Ovary (tissue), 9 donors: ENCODE measurements around the gene MDN1. TPM values are rescaled to one million over a fixed set of nuclear protein-coding genes. Genes with fewer than 3 reads are reported as not detected.
A peak's percentile ranks its signal among the peaks of the same experiment; 100 is the strongest.
"Not testable (repeated sequence)": the region's sequence is repeated elsewhere in the genome, so short reads cannot be mapped to it uniquely, and the experiment has no call there.

Experiments
- DNase-seq, 5 donors: peaks; one replicate each; pipeline ENCODE4 v3.0.0-alpha.2; 2019 to 2020
- H3K27ac ChIP-seq, 2 donors: fragments of 200-600 bp; one replicate each; pipeline versions ENCODE4 v1.5.1 to v1.8.0; 2019 to 2022
- H3K27me3 ChIP-seq: fragments of 200-600 bp; one replicate; pipeline ENCODE4 v1.8.0; 2022
- H3K36me3 ChIP-seq: fragments of 200-600 bp; sonication (generic); one replicate; pipeline ENCODE4 v1.5.1; 2019
- H3K4me1 ChIP-seq: one replicate; pipeline ENCODE4 v1.8.1; 2013; ENCODE audit warnings: mild to moderate bottlenecking, moderate library complexity; ENCODE audit not compliant: insufficient read depth
- H3K4me3 ChIP-seq: fragments of 200-600 bp; sonication (generic); one replicate; pipeline ENCODE4 v1.5.1; 2017
- H3K9me3 ChIP-seq, 2 donors: fragments of 200-600 bp in 1 of 2; sonication (generic) in 1 of 2; one replicate each; pipeline versions ENCODE4 v1.5.1 to v1.8.1; 2013 to 2019; ENCODE audit warnings: mild to moderate bottlenecking in 1 of 2, moderate library complexity in 1 of 2
- EP300 ChIP-seq: sonication (generic); formaldehyde crosslinking; IDR thresholded peaks from one replicate; pipeline ENCODE4 v1.6.1; 2017; ENCODE audit warnings: antibody characterized with exemption
- POLR2A ChIP-seq: fragments of 450-650 bp; IDR thresholded peaks from one replicate; pipeline ENCODE4 v1.6.1; 2017; ENCODE audit warnings: antibody characterized with exemption, mild to moderate bottlenecking, moderate library complexity
- WGBS, 3 donors: extraction: QIAGEN DNeasy Blood & Tissue Kit in 1 of 3; methylation state at CpG; one replicate each; pipeline versions ENCODE4 v1.1.5 to v1.1.7; 2013 to 2017; 5-methylcytosine and 5-hydroxymethylcytosine counted together
- intact Hi-C, 4 donors: fragments of 100-400 bp; cut with DNase I; formaldehyde crosslinking; loops; one replicate each; pipeline versions ENCODE4 v1.11.0 to v1.15.1; 2022 to 2023
- polyA plus RNA-seq, 2 donors: library from polyadenylated mRNA; stranded (reverse); fragments of 200-250 nt in 1 of 2; fragments of 350-450 nt in 1 of 2; fragmentation: Illumina TruSeq in 1 of 2; extraction: RNeasy Lipid Tissue Mini Kit (QIAGEN cat#74804) in 1 of 2; gene quantifications; one replicate each; pipeline ENCODE4 v1.2.3, GENCODE V29; 2013 to 2014
- total RNA-seq, 7 donors: library from RNA; depleted of rRNA in 2 of 7; stranded (reverse); fragments of >200 nt in 2 of 7; fragmentation: NEBNext Ultra II Directional in 3 of 7; extraction: Animal tissue kit (Norgen Biotek cat#: 25700) in 3 of 7; gene quantifications; one replicate each; pipeline versions ENCODE4 v1.1.0 to v1.2.4, GENCODE V29; 2016 to 2023
- TF ChIP-seq, protein P1 (sequence below), 3 donors: fragments of 450-650 bp in 2 of 3; fragments of 200-600 bp in 1 of 3; IDR thresholded peaks; one replicate each; pipeline versions ENCODE4 v1.5.1 to v1.8.0; 2016 to 2022; ENCODE audit warnings: antibody characterized with exemption in 3 of 3, mild to moderate bottlenecking in 1 of 3
- donor health status: DM: no; HTN: no; CAD: no; lungs with moderate emphysema.
- donor health status: DM: no; HTN: no; CAD: no.
- donor health status: Bipolar disorder and iron deficiency.
- donor health status: DM: yes; HTN: yes; CAD: no.
- donor health status: DM: no; HTN: no; CAD: no.
- donor health status: DM: yes; HTN: yes; CAD: no.

MDN1 gene
- total and polyA plus RNA-seq, 9 donors, result 11.9 to 51.5 (median 32.3) TPM

DNA sequence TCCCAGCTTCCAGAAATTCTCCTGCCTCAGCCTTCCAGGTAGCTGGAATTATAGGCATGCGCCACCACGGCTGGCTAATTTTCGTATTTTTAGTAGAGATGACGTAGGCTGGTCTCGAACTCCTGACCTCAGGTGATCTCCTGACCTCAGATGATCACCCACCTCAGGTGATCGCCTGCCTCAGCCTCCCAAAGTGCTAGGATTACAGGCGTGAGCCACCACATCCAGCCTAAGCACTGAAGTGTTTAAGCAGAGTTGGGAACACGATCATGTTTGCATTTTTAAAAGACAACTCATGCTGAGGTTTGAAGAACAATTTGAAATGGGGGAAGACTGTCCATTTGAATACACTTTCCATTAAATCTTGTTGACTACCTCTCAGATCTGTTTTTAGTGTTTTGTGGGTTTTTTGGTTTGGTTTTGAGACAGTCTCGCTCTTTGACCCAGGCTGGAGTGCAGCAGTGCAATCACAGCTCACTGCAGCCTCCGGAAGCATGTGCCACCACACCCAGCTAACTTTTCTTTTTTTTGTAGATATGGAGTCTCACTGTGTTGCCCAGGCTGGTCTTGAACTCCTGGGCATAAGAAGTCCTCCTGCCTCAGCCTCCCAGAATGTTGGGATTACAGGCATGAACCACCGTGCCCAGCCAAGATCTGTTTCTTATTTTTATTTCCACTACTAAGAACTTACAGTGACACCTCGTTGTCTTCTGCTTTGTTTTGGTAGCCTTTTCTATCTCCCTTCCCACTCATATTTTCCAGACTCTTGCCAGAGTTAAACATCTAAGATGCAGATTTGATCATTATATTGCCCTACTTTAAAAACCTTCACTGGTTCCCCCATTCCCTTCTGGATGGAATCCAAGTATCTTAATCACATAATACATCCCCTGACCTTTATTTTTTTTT, 15.5 kb upstream of the MDN1 start:
- Histone ChIP-seq H3K27me3 (no peaks in the 10 kb centered on the region), H3K4me1 (peaks cover 3% of the 10 kb centered on the region), H3K27ac (no peak overlapping the region), H3K9me3 (no peaks in the 10 kb centered on the region), H3K36me3 (no peaks in the 10 kb centered on the region), H3K4me3 (no peak overlapping the region)
- WGBS, 3 donors, result 77 to 84% (median 78%) methylated on average over 12 of the region's 12 CpGs
- intact Hi-C loops, result no loop called here
- no peak for TF ChIP-seq EP300
- TF ChIP-seq, protein P1, sequence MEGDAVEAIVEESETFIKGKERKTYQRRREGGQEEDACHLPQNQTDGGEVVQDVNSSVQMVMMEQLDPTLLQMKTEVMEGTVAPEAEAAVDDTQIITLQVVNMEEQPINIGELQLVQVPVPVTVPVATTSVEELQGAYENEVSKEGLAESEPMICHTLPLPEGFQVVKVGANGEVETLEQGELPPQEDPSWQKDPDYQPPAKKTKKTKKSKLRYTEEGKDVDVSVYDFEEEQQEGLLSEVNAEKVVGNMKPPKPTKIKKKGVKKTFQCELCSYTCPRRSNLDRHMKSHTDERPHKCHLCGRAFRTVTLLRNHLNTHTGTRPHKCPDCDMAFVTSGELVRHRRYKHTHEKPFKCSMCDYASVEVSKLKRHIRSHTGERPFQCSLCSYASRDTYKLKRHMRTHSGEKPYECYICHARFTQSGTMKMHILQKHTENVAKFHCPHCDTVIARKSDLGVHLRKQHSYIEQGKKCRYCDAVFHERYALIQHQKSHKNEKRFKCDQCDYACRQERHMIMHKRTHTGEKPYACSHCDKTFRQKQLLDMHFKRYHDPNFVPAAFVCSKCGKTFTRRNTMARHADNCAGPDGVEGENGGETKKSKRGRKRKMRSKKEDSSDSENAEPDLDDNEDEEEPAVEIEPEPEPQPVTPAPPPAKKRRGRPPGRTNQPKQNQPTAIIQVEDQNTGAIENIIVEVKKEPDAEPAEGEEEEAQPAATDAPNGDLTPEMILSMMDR (IDR thresholded peaks at IDR 0.05), result no peak
- TF ChIP-seq POLR2A, result no peak
- no peak for DNase-seq

DNA sequence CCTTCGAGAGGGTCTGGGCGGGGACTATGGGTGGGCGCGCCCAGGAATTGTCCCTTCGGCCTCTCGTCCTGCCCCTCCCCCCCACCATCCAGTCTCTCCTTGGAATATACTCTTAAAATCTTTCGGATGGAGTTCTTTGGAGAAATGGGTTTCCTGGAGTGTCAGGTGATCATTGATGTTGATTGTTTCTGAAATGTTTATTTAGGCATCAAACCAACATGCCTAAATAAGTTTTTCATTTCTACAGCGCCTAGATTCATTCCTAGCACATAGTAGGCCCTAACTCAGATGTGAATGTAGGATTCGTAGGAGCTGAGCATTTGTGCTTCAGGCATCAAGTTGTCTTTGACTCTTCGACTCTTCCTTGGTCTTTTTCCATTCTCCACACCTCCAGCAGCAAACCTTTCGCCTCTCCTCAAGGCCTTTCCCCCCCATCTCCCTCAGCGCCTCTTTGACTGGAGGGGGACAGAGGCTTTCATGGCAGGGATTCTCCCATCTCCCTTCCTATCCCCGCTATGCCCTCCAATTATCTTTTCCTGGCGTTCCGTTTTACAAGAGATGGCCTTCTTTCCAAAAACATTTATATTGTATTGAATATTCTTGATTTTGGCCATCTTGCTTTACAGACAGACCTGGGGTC, 10.7 kb upstream of the MDN1 start:
- WGBS, 3 donors, result 4 to 5% (median 4%) methylated on average over 15 of the region's 15 CpGs
- Histone ChIP-seq H3K9me3 (no peaks in the 10 kb centered on the region), H3K27me3 (no peaks in the 10 kb centered on the region), H3K4me3 (peak overlapping the region; percentile 91), H3K4me1 (peaks cover 6% of the 10 kb centered on the region), H3K27ac (peak overlapping the region in 1 of 2 donors; percentile 51), H3K36me3 (no peaks in the 10 kb centered on the region)
- intact Hi-C loops, result no loop called here
- TF ChIP-seq, protein P1 (IDR thresholded peaks at IDR 0.05), result no peak
- TF ChIP-seq EP300 (no peak), POLR2A (no peak)
- DNase-seq, result no peak

DNA sequence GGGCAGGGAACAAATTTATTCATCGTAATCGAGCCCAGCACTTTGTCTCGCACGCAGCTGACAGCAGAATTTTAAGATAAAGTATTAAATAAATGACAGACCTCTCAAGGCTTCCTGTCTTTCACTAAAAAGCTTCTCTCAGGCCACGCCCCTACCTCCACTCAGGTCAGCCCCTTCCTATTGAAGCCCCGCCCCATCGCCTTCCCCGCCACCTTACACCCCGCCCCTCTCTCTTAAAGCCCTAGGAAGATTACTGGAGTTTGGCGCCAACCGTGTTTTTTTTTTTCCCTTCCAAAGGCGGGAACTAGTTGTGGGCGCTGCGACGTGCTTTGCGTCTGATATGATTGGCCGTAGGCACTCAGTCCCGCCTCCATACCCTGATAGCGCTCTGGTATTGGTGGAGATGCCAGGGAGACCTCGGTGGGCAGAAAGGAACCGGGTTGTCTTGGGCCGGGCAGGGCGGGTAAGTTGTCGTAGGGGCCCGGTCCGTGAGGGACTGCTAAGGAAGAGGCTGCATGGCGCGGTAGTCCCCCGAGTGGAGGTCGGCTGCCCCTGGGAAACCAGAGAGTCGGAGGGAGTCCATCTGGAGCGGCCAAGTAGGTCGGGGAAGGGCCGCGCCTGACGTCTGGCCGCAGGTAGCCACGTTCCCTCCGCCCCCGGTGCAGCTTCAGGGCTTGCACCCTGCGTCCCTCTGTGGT, 10.0 kb upstream of the MDN1 start, which contains the start of gene CASP8AP2:
TSS of gene CASP8AP2 (plus strand) at position 409 of the 698 bp plus-strand sequence.
- peak; percentile 91 to 95 (median 93) for DNase-seq
- intact Hi-C loops, result no loop called here
- H3K27ac ChIP-seq, result peak within 1 kb of the TSS; percentile 25 to 59
- TF ChIP-seq, protein P1 (IDR thresholded peaks at IDR 0.05), result no peak
- peak; percentile 36 for TF ChIP-seq POLR2A
- peak within 1 kb of the TSS; percentile 91 for H3K4me3 ChIP-seq
- H3K36me3 ChIP-seq, result no peaks in the 10 kb centered on the region
- H3K9me3 ChIP-seq, result no peaks in the 10 kb centered on the region
- H3K27me3 ChIP-seq, result no peaks in the 10 kb centered on the region
- peaks cover 6% of the 10 kb centered on the region for H3K4me1 ChIP-seq
- WGBS, 3 donors, result 0 to 1% (median 1%) methylated on average over 41 of the region's 41 CpGs

DNA sequence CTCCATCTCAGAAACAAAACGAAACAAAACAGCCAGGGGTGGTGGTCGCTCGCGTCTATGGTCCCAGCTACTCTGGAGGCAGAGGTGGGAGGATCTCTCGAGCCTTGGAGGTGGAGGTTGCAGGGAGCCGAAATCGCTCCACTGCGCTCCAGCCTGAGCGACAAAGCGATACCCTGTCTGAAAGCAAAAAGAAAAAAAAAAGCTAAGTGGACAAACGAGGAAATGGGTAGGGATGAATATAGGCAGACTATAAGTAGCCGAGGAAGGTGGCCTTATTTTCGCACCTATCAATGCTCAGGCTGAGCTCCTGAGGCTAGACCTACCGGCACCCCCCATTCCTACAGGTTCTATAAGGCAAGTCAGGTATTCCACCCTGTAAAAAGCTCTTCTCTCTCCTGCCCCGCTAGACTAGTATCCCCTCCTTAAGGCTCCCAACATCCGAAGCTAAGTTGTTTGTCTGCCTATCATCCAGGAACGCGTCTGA, 9.4 kb upstream of the MDN1 start:
- Histone ChIP-seq H3K27me3 (no peaks in the 10 kb centered on the region), H3K9me3 (no peaks in the 10 kb centered on the region), H3K4me3 (peak overlapping the region; percentile 91), H3K36me3 (no peaks in the 10 kb centered on the region), H3K27ac (peak overlapping the region; percentile 25 to 59), H3K4me1 (peaks cover 6% of the 10 kb centered on the region)
- DNase-seq, result peak in 1 of 5 donors; percentile 16
- TF ChIP-seq EP300, result no peak
- TF ChIP-seq POLR2A, result no peak
- TF ChIP-seq, protein P1 (IDR thresholded peaks at IDR 0.05), result no peak
- WGBS, 3 donors, result 0 to 2% (median 1%) methylated on average over 18 of the region's 18 CpGs
- intact Hi-C loops, result no loop called here

DNA sequence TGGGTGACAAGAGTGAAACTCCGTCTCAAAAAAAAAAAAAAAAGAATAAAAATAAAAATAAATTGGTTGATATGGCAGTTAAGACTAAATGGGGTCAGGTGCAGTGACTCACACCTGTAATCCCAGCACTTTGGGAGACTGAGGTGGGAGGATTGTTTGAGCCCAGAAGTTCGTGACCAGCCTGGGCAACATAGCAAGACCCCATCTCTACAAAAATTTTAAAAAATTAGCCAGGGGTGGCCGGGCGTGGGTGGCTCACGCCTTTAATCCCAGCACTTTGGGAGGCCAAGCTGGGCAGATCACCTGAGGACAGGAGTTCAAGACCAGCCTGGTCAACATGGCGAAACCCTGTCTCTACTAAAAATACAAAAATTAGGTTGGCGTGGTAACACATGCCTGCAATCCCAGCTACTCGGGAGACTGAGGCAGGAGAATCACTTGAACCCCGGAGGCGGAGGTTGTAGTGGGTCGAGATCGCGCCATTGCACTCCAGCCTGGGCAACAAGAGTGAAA, 8.9 kb upstream of the MDN1 start:
- intact Hi-C loops, result not testable (repeated sequence)

More for the DNA sequence above, 8.9 kb upstream of the MDN1 start:
- not testable (repeated sequence) for DNase-seq, H3K27me3 ChIP-seq, H3K4me1 ChIP-seq, H3K36me3 ChIP-seq, H3K9me3 ChIP-seq
- H3K4me3 ChIP-seq, result peak overlapping the region; percentile 91
- peak overlapping the region in 1 of 2 donors; percentile 59 for H3K27ac ChIP-seq
- 36 to 58% (median 49%) methylated on average over 13 of the region's 13 CpGs for WGBS, 3 donors
